Stimulated activated CD4-positive, alpha-beta T cell treated with anti-CD3 and anti-CD28 coated beads, TNF-alpha, amount 100 ng/mL, for 4 hours (primary cell): ENCODE measurements around the gene CCL23.
"Not testable (repeated sequence)": the region's sequence is repeated elsewhere in the genome, so short reads cannot be mapped to it uniquely, and the experiment has no call there.

Experiments
- DNase-seq, 3 experiments: peaks; one replicate each; pipeline ENCODE4 v3.0.0-alpha.2; 2020; ENCODE audit warnings: low read depth in 3 of 3

The CCL23 gene

GRCh38 chr17:36004594-36005108 is 13.1 kb downstream of the CCL23 start:
- DNase-seq: no peak

GRCh38 chr17:36002631-36003030 is 15.1 kb downstream of the CCL23 start:
- DNase-seq: no peak

GRCh38 chr17:36001862-36002603 is 15.7 kb downstream of the CCL23 start:
- no peak for DNase-seq

- DNase-seq: no peak
Measured at GRCh38 chr17:36001110-36001771, 16.5 kb downstream of the CCL23 start, which contains the start of gene CCL15. Gene CCL15, minus strand, starts transcription at chr17:36001553. Its CDS starts 61 bp downstream, at chr17:36001492.

- no peak for DNase-seq
Measured at GRCh38 chr17:36000732-36001109, 17.1 kb downstream of the CCL23 start.

GRCh38 chr17:35998756-35999155 is 19.0 kb downstream of the CCL23 start:
- DNase-seq: no peak

- no peak for DNase-seq
Measured at GRCh38 chr17:35998018-35998545, 19.7 kb downstream of the CCL23 start.

GRCh38 chr17:35995346-35995745 is 22.4 kb downstream of the CCL23 start:
- DNase-seq: not testable (repeated sequence)

- no peak for DNase-seq
Measured at GRCh38 chr17:35991075-35991474, 26.7 kb downstream of the CCL23 start.

GRCh38 chr17:35988164-35988563 is 29.6 kb downstream of the CCL23 start:
- no peak for DNase-seq

GRCh38 chr17:35986643-35987042 is 31.1 kb downstream of the CCL23 start, which contains the start of gene CCL14:
Gene CCL14, minus strand, starts transcription at chr17:35986729. Its CDS starts 80 bp downstream, at chr17:35986649.
- DNase-seq: no peak

- no peak for DNase-seq
Measured at GRCh38 chr17:35984140-35984539, 33.6 kb downstream of the CCL23 start.

- DNase-seq: no peak
Measured at GRCh38 chr17:35982409-35983191, 35.2 kb downstream of the CCL23 start.

GRCh38 chr17:35981908-35982330 is 35.9 kb downstream of the CCL23 start:
- no peak for DNase-seq

- no peak for DNase-seq
Measured at GRCh38 chr17:35981246-35981645, 36.5 kb downstream of the CCL23 start, which contains the start of gene CCL16. Gene CCL16, minus strand, starts transcription at chr17:35981497. Its CDS starts 77 bp downstream, at chr17:35981420.

GRCh38 chr17:35978346-35978745 is 39.4 kb downstream of the CCL23 start:
- no peak for DNase-seq

- no peak for DNase-seq
Measured at GRCh38 chr17:35977509-35977908, 40.3 kb downstream of the CCL23 start.

- no peak for DNase-seq
Measured at GRCh38 chr17:35973333-35974260, 44.2 kb downstream of the CCL23 start.

GRCh38 chr17:35972945-35973332 is 44.8 kb downstream of the CCL23 start:
- DNase-seq: no peak

GRCh38 chr17:35972535-35972934 is 45.2 kb downstream of the CCL23 start:
- no peak for DNase-seq

- no peak for DNase-seq
Measured at GRCh38 chr17:35972066-35972465, 45.7 kb downstream of the CCL23 start.
